ENCODE data around the gene CSGALNACT2.

CSGALNACT2 gene

DNA sequence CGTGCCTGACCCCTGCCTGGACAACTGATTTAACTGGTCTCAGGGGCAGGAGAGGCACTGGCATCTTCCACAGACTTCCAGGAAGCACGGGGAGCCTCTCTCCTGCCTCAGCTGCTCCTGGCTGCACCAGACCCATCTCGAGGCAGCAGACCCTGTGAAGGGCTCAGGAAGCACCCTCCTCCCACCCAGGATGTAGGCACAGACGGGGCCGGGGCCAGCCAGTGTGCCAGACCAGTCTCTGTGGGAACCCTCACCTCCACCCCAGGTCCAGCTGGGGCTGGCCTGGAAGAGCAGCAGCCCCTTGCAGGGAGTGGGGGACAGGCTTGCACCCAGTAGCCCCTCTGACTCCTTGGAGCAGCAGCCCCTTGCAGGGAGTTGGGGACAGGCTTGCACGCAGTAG, 72.3 kb downstream of the CSGALNACT2 start:
- TF ChIP-seq, protein P1, sequence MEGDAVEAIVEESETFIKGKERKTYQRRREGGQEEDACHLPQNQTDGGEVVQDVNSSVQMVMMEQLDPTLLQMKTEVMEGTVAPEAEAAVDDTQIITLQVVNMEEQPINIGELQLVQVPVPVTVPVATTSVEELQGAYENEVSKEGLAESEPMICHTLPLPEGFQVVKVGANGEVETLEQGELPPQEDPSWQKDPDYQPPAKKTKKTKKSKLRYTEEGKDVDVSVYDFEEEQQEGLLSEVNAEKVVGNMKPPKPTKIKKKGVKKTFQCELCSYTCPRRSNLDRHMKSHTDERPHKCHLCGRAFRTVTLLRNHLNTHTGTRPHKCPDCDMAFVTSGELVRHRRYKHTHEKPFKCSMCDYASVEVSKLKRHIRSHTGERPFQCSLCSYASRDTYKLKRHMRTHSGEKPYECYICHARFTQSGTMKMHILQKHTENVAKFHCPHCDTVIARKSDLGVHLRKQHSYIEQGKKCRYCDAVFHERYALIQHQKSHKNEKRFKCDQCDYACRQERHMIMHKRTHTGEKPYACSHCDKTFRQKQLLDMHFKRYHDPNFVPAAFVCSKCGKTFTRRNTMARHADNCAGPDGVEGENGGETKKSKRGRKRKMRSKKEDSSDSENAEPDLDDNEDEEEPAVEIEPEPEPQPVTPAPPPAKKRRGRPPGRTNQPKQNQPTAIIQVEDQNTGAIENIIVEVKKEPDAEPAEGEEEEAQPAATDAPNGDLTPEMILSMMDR (IDR thresholded peaks at IDR 0.05; ENCODE audit: low read depth, low read length, missing control alignments) = no peak
- no peaks in the 10 kb centered on the region for H3K36me3 ChIP-seq (replicated peaks)
- in situ Hi-C loops (cut with HindIII; ENCODE audit: low pct_ligation_motif_present, low sequenced_read_pairs) = no loop called here
- peaks cover 5% of the 10 kb centered on the region for H3K27me3 ChIP-seq (replicated peaks)
- no peak for DNase-seq
- no peak overlapping the region for H3K4me3 ChIP-seq (ENCODE audit: low read depth, low read length)
- H3K27ac ChIP-seq = no peak overlapping the region

DNA sequence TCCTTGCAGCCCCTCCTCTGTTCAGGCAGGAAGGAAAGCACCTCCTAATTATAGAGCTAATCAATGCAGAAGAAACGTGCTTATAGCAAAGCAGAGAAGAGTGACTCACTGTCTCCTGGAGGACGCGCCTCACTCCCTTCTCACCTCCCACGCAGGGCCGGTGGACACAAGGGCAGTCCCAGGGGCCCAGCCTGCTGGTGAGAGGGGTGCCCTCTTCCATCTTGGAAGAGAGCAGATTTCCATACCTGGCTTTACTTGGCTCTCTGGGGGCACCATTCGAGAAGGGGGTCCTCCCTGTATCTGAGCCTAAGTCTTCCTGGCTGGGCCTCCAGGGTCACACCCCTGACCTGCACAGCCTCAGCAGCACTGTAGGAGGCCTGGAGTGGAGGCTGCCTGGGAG, 72.8 kb downstream of the CSGALNACT2 start:
- peak; percentile 20 for DNase-seq
- Histone ChIP-seq H3K27ac (no peak overlapping the region), H3K36me3 (replicated peaks) (no peaks in the 10 kb centered on the region), H3K27me3 (replicated peaks) (peaks cover 5% of the 10 kb centered on the region), H3K4me3 (ENCODE audit: low read depth, low read length) (no peak overlapping the region)
- in situ Hi-C loops (cut with HindIII; ENCODE audit: low pct_ligation_motif_present, low sequenced_read_pairs) = no loop called here
- TF ChIP-seq, protein P1 (IDR thresholded peaks at IDR 0.05; ENCODE audit: low read depth, low read length, missing control alignments) = no peak

DNA sequence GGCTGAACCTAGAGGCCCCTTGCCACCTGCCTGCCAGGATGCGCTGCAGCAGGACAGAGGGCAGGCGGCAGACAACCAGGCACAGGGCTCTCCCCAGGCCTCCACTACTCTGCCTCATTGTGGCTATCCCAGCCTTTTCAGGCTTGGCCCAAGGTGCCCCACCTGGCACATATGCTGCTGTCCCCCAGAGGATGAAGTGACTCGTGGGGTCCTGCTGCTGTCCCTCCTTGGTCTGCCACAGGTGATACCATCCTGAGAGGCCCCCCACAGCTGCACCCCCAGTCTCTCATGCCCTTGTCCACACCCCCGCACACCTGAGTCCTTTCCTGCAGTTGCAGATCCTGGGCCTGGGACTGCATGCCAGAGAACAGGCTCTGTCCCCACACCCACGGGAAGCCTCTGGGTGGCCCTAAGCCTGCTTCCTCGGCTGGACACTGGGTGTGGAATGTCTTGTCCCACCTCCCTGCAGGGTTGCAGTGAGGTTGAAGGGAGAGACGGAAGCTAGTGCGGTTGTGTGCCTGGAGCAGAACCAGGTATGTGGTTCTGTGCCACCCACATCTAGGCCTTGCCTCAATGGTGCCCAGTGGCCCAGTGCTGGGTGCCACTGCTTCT, 73.3 kb downstream of the CSGALNACT2 start:
- TF ChIP-seq, protein P1 (IDR thresholded peaks at IDR 0.05; ENCODE audit: low read depth, low read length, missing control alignments) = no peak
- H3K27me3 ChIP-seq (replicated peaks) = peaks cover 5% of the 10 kb centered on the region
- no peak overlapping the region for H3K27ac ChIP-seq
- no peaks in the 10 kb centered on the region for H3K36me3 ChIP-seq (replicated peaks)
- in situ Hi-C loops (cut with HindIII; ENCODE audit: low pct_ligation_motif_present, low sequenced_read_pairs) = no loop called here
- no peak for DNase-seq
- no peak overlapping the region for H3K4me3 ChIP-seq (ENCODE audit: low read depth, low read length)

DNA sequence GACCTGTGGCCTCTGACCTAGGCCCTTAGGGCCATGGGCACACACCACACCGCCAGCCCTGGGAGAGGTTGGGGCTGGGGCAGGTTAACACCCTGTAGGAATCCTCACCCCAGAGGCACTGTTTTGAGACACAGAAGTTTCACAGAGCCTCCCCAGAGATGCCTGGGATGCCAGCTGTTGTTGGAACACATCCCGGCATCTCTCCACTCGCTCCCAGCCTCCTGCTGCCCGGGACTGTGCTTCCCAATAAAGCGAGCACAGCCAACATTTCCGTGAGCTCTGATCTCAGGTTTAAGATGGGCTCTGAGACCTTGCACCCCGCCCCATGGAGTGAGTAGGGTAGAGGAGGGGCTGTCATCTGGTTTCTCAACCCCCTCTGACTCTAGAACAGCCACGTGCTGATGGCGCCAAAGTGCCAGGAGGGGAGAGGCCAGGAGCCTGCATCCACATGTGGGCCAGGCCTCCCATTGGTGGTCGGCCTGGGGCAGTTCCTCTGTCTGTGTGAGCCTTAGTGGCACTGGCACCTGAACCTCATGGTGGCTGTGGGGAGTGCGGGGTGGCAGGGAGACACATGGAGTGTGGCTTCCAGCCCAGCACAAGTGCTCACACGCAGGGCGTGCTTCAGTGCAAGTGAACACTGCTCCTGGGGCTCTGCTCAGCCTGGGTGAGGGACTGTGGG, 73.9 kb downstream of the CSGALNACT2 start:
- Histone ChIP-seq H3K4me3 (ENCODE audit: low read depth, low read length) (no peak overlapping the region), H3K27me3 (replicated peaks) (peaks cover 5% of the 10 kb centered on the region), H3K27ac (no peak overlapping the region), H3K36me3 (replicated peaks) (no peaks in the 10 kb centered on the region)
- in situ Hi-C loops (cut with HindIII; ENCODE audit: low pct_ligation_motif_present, low sequenced_read_pairs) = no loop called here
- no peak for DNase-seq
- TF ChIP-seq, protein P1 (IDR thresholded peaks at IDR 0.05; ENCODE audit: low read depth, low read length, missing control alignments) = no peak

DNA sequence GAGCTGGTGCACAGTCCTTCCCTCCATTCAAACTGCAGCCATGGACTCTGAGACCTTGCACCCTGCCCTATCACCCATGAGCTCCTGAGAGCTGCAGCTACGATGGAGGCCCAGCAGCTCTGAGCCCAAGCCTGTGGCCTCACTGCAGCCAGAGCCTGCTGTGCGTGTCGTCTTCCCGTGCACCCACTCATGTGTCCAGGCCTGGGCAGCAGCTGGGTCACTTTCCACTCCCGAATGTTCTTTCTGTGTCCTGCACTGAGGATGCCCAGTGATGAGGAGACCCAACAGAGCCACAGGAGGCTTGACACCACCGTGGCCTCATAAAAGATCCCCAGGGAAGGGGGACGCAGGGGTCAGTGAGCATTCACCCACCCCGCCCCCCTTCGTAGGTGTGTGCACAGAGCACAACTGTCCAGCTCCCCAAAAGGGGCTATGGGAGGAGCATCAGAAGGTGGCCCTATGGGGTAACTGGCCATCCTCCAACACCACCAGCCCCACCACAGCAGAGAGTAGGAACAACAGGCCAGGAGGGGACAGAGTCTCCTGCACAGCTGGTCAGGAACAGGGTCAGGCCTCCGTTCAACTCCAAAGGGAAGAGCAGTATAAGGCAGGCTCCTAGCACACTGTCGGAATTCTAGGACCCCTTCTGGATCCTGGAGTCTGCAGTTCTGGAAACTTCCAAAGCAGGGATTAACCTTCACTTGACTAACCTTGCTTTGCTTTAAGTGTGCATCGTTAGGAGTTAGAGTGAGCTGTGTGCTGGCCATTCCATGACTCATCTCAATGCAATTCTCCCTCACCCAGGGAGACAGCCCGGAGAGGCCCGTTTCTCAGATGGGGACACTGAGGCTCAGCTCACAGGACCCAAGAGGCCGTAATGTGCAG, 76.1 kb downstream of the CSGALNACT2 start:
- Histone ChIP-seq H3K27ac (no peak overlapping the region), H3K4me3 (ENCODE audit: low read depth, low read length) (no peak overlapping the region), H3K36me3 (replicated peaks) (no peaks in the 10 kb centered on the region), H3K27me3 (replicated peaks) (peaks cover 5% of the 10 kb centered on the region)
- TF ChIP-seq, protein P1 (IDR thresholded peaks at IDR 0.05; ENCODE audit: low read depth, low read length, missing control alignments) = no peak
- in situ Hi-C loops (cut with HindIII; ENCODE audit: low pct_ligation_motif_present, low sequenced_read_pairs) = no loop called here
- peak; percentile 40 for DNase-seq
